Measurements from ENCODE around the gene ACTN1. TPM values are rescaled to one million over a fixed set of nuclear protein-coding genes. Genes with fewer than 3 reads are reported as not detected.

ACTN1 gene
- total and polyA plus RNA-seq, 2 experiments from 2014 or later, result 121 to 280 TPM

GRCh38 chr14:68938271-68939150, 40.6 kb downstream of the ACTN1 start (continued):
- TF ChIP-seq JUNB (IDR thresholded peaks at IDR 0.05; ENCODE audit: unreplicated experiment) (no peak), CREB1 (CRISPR knock-in tag; IDR thresholded peaks at IDR 0.05; ENCODE audit: low read depth) (no peak), REST (IDR thresholded peaks at IDR 0.05; ENCODE audit: unreplicated experiment) (no peak), ZNF331 (CRISPR knock-in tag; IDR thresholded peaks at IDR 0.05; ENCODE audit: low read depth) (no peak), POLR2AphosphoS5 (IDR thresholded peaks at IDR 0.05; ENCODE audit: low read depth) (no peak), STAT1 (IDR thresholded peaks at IDR 0.05; ENCODE audit: unreplicated experiment) (no peak)

DNA sequence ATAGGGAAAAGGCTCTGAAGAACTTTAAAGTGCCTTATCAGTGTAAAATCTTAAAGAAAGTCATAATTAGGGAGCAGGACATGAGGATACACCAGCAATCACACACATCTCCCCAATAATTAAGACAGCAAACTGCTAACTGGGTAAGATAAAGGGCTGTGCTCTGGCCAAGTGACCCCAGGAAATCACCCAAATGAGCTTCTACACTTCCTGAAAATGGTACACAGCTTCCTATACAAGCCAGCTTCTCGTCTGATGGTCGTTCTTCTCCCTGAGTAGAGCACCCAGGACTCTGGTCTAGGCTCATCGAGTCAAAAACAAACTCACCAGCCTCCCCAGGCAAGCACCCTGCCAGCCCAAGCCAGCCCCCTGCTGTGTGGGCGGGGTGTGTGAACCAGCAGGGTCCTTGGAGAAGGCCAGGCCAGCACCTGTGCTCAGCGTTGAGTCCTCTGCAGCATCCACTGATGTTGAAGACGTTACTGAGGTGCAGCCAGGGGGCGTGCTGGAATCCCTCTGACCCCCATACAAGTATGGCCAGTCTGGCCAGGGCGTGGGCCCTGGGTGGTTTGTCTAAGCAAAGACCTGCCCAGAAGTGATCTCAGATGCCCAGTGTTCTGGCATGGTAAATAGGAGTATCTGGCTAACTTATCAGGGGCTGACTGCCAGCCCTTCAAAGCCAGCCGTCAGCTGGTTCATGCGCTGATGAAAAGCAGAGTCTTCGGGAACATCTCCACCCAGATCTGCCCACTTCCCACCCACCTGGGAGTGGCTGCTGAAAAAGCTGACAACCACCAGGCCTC, 41.4 kb downstream of the ACTN1 start:
- H3K9me2 ChIP-seq (ENCODE audit: insufficient read depth), result no peaks in the 10 kb centered on the region
- 0 out of 2 replicates have a peak overlapping the region, but pooled peaks have one; percentile 81 for H3K27ac ChIP-seq (ENCODE audit: low read depth)
- Mint-ChIP-seq H3K36me3 (ENCODE audit: low read depth) (peaks cover 5% of the 10 kb centered on the region), H3K9me3 (no peaks in the 10 kb centered on the region), H3K4me3 (no peak overlapping the region), H3K4me1 (peaks cover 79% of the 10 kb centered on the region), H3K27ac (no peak overlapping the region), H3K27me3 (ENCODE audit: insufficient read depth, low read depth, poor library complexity) (peaks cover 12% of the 10 kb centered on the region)
- H3K4me1 ChIP-seq (ENCODE audit: insufficient read depth), result peaks cover 62% of the 10 kb centered on the region
- H2AFZ ChIP-seq, result no peak overlapping the region
- peak; percentile 63 for DNase-seq (ENCODE audit: low spot score)
- no peaks in the 10 kb centered on the region for H3F3A ChIP-seq (replicated peaks; ENCODE audit: low read depth)
- 0 out of 2 replicates have a peak overlapping the region, but pooled peaks have one; percentile 10 for H3K4me2 ChIP-seq
- peaks cover 68% of the 10 kb centered on the region for H4K20me1 ChIP-seq (replicated peaks; ENCODE audit: insufficient read depth)
- H3K27me3 ChIP-seq (ENCODE audit: insufficient read depth), result no peaks in the 10 kb centered on the region
- peaks cover 100% of the 10 kb centered on the region for H3K79me2 ChIP-seq (replicated peaks; ENCODE audit: insufficient read depth)
- TF ChIP-seq EZH2phosphoT487 (IDR thresholded peaks at IDR 0.05; ENCODE audit: unreplicated experiment) (no peak), CTCF (conservative IDR thresholded peaks at IDR 0.05; ENCODE audit: low read depth in 2 of 2) (peak; percentile 51 to 80)
- no peaks in the 10 kb centered on the region; the same call in 1 of the 2 replicates for H3K36me3 ChIP-seq (ENCODE audit: insufficient read depth)
- ATAC-seq, result peak; percentile 58
- no peak overlapping the region for H3K4me3 ChIP-seq
